Activated B cell treated with CpG ODN at 0.5 μM for 24 hours (primary cell): Measurements from ENCODE around the gene AK3. TPM values are rescaled to one million over a fixed set of nuclear protein-coding genes. Genes with fewer than 3 reads are reported as not detected.
A peak's percentile ranks its signal among the peaks of the same experiment; 100 is the strongest.

Source experiments
- ATAC-seq: fragments of 200-7000 bp; cut with Tn5 transposase; one replicate; pipeline ENCODE4 v1.10.0; 2021; ENCODE audit warnings: low read depth, mild to moderate bottlenecking, moderate library complexity
- CTCF ChIA-PET: fragments of 350-600 bp; sonication (Branson Sonifier 250); formaldehyde crosslinking; loops from one replicate; lab custom pipeline; 2021; ENCODE audit warnings: antibody characterized with exemption; lab: Charles Lee
- POLR2A ChIA-PET: fragments of 350-600 bp; sonication (Branson Sonifier 250); formaldehyde crosslinking; loops from one replicate; lab custom pipeline; 2021; ENCODE audit warnings: antibody characterized with exemption; lab: Charles Lee
- DNase-seq: peaks from one replicate; pipeline ENCODE4 v3.0.0; 2022
- H3K27ac Mint-ChIP-seq: one replicate; pipeline ENCODE4 v1.8.0; 2020; ENCODE audit warnings: mixed read lengths
- H3K27me3 Mint-ChIP-seq: one replicate; pipeline ENCODE4 v1.8.0; 2021; ENCODE audit warnings: mixed read lengths
- H3K36me3 Mint-ChIP-seq: one replicate; pipeline ENCODE4 v1.8.0; 2021; ENCODE audit warnings: low read depth, mixed read lengths
- H3K4me1 Mint-ChIP-seq: one replicate; pipeline ENCODE4 v1.8.0; 2021; ENCODE audit warnings: mixed read lengths
- H3K4me3 Mint-ChIP-seq: one replicate; pipeline ENCODE4 v1.8.0; 2020; ENCODE audit warnings: mild to moderate bottlenecking, mixed read lengths
- H3K9me3 Mint-ChIP-seq: one replicate; pipeline ENCODE4 v1.8.0; 2020; ENCODE audit warnings: mixed read lengths
- CTCF ChIP-seq: fragments of 200-600 bp; IDR thresholded peaks from one replicate; pipeline ENCODE4 v1.8.0; 2022; ENCODE audit warnings: antibody characterized with exemption, mild to moderate bottlenecking
- intact Hi-C: fragments of 100-400 bp; cut with micrococcal nuclease; formaldehyde crosslinking; loops from one replicate; pipeline ENCODE4 v1.15.1; 2024
- total RNA-seq: library from RNA; stranded (reverse); gene quantifications from 2 replicates; pipeline ENCODE4 v1.2.3, GENCODE V29; 2022

The AK3 gene
- total RNA-seq, 1 donor from 2014 or later, result 16.9 TPM

GRCh38 chr9:4738866-4739586 lies 2.0 kb downstream of the AK3 start:
- peaks cover 7% of the 10 kb centered on the region for H3K36me3 Mint-ChIP-seq
- TF ChIP-seq CTCF, result no peak
- peaks cover 30% of the 10 kb centered on the region for H3K4me1 Mint-ChIP-seq
- POLR2A ChIA-PET, result no interaction called here
- H3K4me3 Mint-ChIP-seq, result peak overlapping the region; percentile 90
- H3K27ac Mint-ChIP-seq, result no peak overlapping the region
- H3K27me3 Mint-ChIP-seq, result no peaks in the 10 kb centered on the region
- intact Hi-C loops, result no loop called here
- DNase-seq, result no peak
- no peaks in the 10 kb centered on the region for H3K9me3 Mint-ChIP-seq
- CTCF ChIA-PET, result interaction anchor here (0.7 kb wide), 1 partner anchor 436 kb away, joined by 3 read pairs; no protein-coding TSS in a partner anchor
- ATAC-seq, result no peak

GRCh38 chr9:4734150-4734549 lies 6.9 kb downstream of the AK3 start:
- Mint-ChIP-seq H3K9me3 (no peaks in the 10 kb centered on the region), H3K27me3 (no peaks in the 10 kb centered on the region), H3K27ac (no peak overlapping the region), H3K4me3 (no peak overlapping the region), H3K4me1 (peaks cover 37% of the 10 kb centered on the region), H3K36me3 (peaks cover 10% of the 10 kb centered on the region)
- no peak for TF ChIP-seq CTCF
- POLR2A ChIA-PET, result no interaction called here
- intact Hi-C loops, result no loop called here
- ATAC-seq, result no peak
- CTCF ChIA-PET, result no interaction called here
- no peak for DNase-seq

GRCh38 chr9:4732890-4733289 lies 8.1 kb downstream of the AK3 start:
- Mint-ChIP-seq H3K4me3 (no peak overlapping the region), H3K27me3 (no peaks in the 10 kb centered on the region), H3K9me3 (no peaks in the 10 kb centered on the region), H3K4me1 (peaks cover 32% of the 10 kb centered on the region), H3K36me3 (peaks cover 10% of the 10 kb centered on the region), H3K27ac (no peak overlapping the region)
- TF ChIP-seq CTCF, result no peak
- POLR2A ChIA-PET, result interaction anchor here (1.5 kb wide), 1 partner anchor 8 kb away, joined by 3 read pairs; the partner anchor contains the start of gene AK3
- intact Hi-C loops, result no loop called here
- CTCF ChIA-PET, result no interaction called here
- no peak for DNase-seq
- ATAC-seq, result no peak

GRCh38 chr9:4727593-4727992 lies 13.4 kb downstream of the AK3 start:
- TF ChIP-seq CTCF, result no peak
- POLR2A ChIA-PET, result no interaction called here
- ATAC-seq, result no peak
- Mint-ChIP-seq H3K4me3 (no peak overlapping the region), H3K27me3 (no peaks in the 10 kb centered on the region), H3K4me1 (peaks cover 20% of the 10 kb centered on the region), H3K36me3 (peaks cover 26% of the 10 kb centered on the region), H3K9me3 (no peaks in the 10 kb centered on the region), H3K27ac (no peak overlapping the region)
- CTCF ChIA-PET, result interaction anchor here (1.1 kb wide), 2 partner anchors 9 kb away, joined by 3 read pairs; no protein-coding TSS in a partner anchor
- intact Hi-C loops, result no loop called here
- no peak for DNase-seq

GRCh38 chr9:4725706-4726442 lies 15.1 kb downstream of the AK3 start:
- no peak for TF ChIP-seq CTCF
- H3K9me3 Mint-ChIP-seq, result no peaks in the 10 kb centered on the region
- ATAC-seq (no peak), DNase-seq (no peak)
- no peaks in the 10 kb centered on the region for H3K27me3 Mint-ChIP-seq
- intact Hi-C loops, result no loop called here
- ChIA-PET POLR2A (interaction anchor here (0.6 kb wide), 1 partner anchor 16 kb away, joined by 6 read pairs; no protein-coding TSS in a partner anchor), CTCF (no interaction called here)
- peaks cover 12% of the 10 kb centered on the region for H3K4me1 Mint-ChIP-seq
- peaks cover 37% of the 10 kb centered on the region for H3K36me3 Mint-ChIP-seq
- H3K27ac Mint-ChIP-seq, result no peak overlapping the region
- no peak overlapping the region for H3K4me3 Mint-ChIP-seq
